22Rv1 (cell line): ENCODE data around the gene SPTLC2.

Experiments
- ZFX ChIP-seq: fragments of 450-650 bp; IDR thresholded peaks from 2 replicates; pipeline ENCODE4 v1.6.1; 2017; ENCODE audit warnings: antibody characterized with exemption, borderline replicate concordance
- TF ChIP-seq, protein P1 (sequence below): fragments of 450-650 bp; IDR thresholded peaks from 2 replicates; pipeline ENCODE4 v1.5.1; 2017; ENCODE audit warnings: mild to moderate bottlenecking

DNA sequence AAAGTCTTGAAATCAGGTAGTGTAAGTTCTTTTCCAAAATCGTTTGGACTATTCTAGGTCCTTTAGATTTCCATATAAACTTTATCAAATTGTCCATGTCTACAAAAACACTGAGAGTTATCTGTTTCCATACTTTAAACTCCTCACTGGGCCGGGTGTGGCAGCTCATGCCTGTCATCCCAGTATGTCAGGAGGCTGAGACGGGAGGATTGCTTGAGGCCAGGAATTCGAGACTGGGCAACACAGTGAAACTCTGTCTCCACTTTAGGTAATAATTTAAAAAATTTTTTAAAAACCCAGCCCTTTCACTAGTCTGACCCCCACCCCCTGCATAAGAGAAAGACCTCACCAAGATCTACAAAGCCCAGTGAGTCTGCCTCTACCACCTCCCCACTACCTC lies 111.4 kb downstream of the SPTLC2 start:
- TF ChIP-seq, protein P1, sequence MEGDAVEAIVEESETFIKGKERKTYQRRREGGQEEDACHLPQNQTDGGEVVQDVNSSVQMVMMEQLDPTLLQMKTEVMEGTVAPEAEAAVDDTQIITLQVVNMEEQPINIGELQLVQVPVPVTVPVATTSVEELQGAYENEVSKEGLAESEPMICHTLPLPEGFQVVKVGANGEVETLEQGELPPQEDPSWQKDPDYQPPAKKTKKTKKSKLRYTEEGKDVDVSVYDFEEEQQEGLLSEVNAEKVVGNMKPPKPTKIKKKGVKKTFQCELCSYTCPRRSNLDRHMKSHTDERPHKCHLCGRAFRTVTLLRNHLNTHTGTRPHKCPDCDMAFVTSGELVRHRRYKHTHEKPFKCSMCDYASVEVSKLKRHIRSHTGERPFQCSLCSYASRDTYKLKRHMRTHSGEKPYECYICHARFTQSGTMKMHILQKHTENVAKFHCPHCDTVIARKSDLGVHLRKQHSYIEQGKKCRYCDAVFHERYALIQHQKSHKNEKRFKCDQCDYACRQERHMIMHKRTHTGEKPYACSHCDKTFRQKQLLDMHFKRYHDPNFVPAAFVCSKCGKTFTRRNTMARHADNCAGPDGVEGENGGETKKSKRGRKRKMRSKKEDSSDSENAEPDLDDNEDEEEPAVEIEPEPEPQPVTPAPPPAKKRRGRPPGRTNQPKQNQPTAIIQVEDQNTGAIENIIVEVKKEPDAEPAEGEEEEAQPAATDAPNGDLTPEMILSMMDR: no peak
- no peak for TF ChIP-seq ZFX
